ENCODE measurements around the gene PON2.

PON2 gene

DNA sequence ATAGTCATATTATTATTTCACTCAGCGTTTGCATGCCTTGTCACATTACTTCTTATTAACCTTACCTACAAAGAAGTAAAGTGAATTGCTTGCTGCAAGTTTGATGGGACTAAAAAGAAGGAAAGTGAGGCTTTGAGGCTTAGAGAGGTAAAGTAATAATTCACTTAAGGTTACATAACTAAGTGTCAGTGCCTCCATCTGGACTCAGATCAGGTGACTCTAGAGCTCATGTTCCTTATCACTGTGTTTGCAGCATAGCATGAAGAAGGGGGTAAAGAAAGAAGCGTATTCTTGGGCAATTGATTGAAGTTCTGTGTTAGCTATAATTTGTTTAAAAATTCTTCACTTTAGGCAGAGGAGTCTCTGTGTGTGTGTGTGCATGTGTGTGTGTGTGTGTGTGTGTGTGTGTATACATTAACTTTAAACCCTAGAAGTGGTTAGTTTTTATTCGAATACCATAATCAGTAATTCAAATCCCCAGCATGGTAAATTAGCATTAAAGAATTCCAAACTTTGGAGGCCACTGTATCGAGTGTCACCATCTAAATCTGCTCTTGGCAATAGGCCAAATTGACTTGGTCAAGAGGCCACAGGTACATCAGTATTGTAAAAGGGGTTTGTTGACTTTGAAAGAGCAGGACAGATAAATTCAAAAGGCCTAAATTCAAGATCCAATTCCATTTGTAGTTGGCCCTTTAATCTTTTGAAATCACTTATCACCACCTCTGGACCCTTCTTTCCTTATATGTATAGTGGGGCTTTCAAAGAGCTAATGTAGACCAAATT is 36.5 kb downstream of the PON2 start:
- no peaks in the 10 kb centered on the region for H3K9me3 ChIP-seq (ENCODE audit: insufficient read depth, low read length)
- no peaks in the 10 kb centered on the region for H3K27me3 ChIP-seq (ENCODE audit: low read length)
- TF ChIP-seq EZH2phosphoT487 (conservative IDR thresholded peaks at IDR 0.05; ENCODE audit: low read length), result no peak
- TF ChIP-seq, protein P1, sequence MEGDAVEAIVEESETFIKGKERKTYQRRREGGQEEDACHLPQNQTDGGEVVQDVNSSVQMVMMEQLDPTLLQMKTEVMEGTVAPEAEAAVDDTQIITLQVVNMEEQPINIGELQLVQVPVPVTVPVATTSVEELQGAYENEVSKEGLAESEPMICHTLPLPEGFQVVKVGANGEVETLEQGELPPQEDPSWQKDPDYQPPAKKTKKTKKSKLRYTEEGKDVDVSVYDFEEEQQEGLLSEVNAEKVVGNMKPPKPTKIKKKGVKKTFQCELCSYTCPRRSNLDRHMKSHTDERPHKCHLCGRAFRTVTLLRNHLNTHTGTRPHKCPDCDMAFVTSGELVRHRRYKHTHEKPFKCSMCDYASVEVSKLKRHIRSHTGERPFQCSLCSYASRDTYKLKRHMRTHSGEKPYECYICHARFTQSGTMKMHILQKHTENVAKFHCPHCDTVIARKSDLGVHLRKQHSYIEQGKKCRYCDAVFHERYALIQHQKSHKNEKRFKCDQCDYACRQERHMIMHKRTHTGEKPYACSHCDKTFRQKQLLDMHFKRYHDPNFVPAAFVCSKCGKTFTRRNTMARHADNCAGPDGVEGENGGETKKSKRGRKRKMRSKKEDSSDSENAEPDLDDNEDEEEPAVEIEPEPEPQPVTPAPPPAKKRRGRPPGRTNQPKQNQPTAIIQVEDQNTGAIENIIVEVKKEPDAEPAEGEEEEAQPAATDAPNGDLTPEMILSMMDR (IDR thresholded peaks at IDR 0.05; ENCODE audit: insufficient read depth, low read length, poor library complexity, severe bottlenecking), result no peak
- no peaks in the 10 kb centered on the region for H3K79me2 ChIP-seq (ENCODE audit: insufficient read depth, low read length)
- no peaks in the 10 kb centered on the region for H4K20me1 ChIP-seq (ENCODE audit: low read depth, low read length)
- H3K27ac ChIP-seq (ENCODE audit: low read depth, low read length), result no peak overlapping the region
- H3F3A ChIP-seq (ENCODE audit: insufficient read depth), result no peaks in the 10 kb centered on the region
- no peaks in the 10 kb centered on the region for H3K9me2 ChIP-seq (replicated peaks; ENCODE audit: insufficient read depth, low read length)
- no peak overlapping the region for H3K4me3 ChIP-seq (ENCODE audit: insufficient read depth, low read length, poor library complexity, severe bottlenecking)
- no peak overlapping the region for H3K9ac ChIP-seq (ENCODE audit: low read length)
- no peak overlapping the region for H3K4me2 ChIP-seq (ENCODE audit: low read depth, low read length, poor library complexity, severe bottlenecking)
- no peak overlapping the region for H2AFZ ChIP-seq (ENCODE audit: low read depth, low read length, severe bottlenecking)
- no peaks in the 10 kb centered on the region for H3K36me3 ChIP-seq (ENCODE audit: low read length)

DNA sequence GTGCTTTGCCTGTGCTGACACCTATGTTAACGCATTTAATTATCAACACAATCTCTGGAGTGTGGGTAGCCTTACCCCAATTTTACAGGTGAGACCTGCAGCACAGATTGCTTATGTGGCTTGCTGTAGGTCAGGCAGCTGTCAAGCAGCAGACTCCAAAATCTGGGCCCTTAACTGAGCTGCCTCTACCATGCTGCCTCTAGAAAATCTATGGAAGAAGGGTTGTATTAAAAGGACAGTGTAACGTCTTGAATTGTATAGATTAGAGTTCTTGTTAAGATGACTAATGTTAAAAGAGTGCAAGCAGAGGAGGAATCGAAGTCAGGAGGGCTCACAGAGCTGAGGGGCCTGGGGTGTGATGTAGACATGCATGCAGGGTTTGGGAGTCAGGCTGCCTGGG is 37.4 kb downstream of the PON2 start:
- no peaks in the 10 kb centered on the region for H3K36me3 ChIP-seq (ENCODE audit: low read length)
- no peak overlapping the region for H3K4me3 ChIP-seq (ENCODE audit: insufficient read depth, low read length, poor library complexity, severe bottlenecking)
- H3K79me2 ChIP-seq (ENCODE audit: insufficient read depth, low read length), result no peaks in the 10 kb centered on the region
- H3K9ac ChIP-seq (ENCODE audit: low read length), result no peak overlapping the region
- H3K4me2 ChIP-seq (ENCODE audit: low read depth, low read length, poor library complexity, severe bottlenecking), result no peak overlapping the region
- no peaks in the 10 kb centered on the region for H3K9me2 ChIP-seq (replicated peaks; ENCODE audit: insufficient read depth, low read length)
- no peak overlapping the region for H3K27ac ChIP-seq (ENCODE audit: low read depth, low read length)
- H3F3A ChIP-seq (ENCODE audit: insufficient read depth), result no peaks in the 10 kb centered on the region
- H3K9me3 ChIP-seq (ENCODE audit: insufficient read depth, low read length), result no peaks in the 10 kb centered on the region
- TF ChIP-seq, protein P1 (IDR thresholded peaks at IDR 0.05; ENCODE audit: insufficient read depth, low read length, poor library complexity, severe bottlenecking), result no peak
- no peak for TF ChIP-seq EZH2phosphoT487 (conservative IDR thresholded peaks at IDR 0.05; ENCODE audit: low read length)
- H3K27me3 ChIP-seq (ENCODE audit: low read length), result no peaks in the 10 kb centered on the region
- no peaks in the 10 kb centered on the region for H4K20me1 ChIP-seq (ENCODE audit: low read depth, low read length)
- no peak overlapping the region for H2AFZ ChIP-seq (ENCODE audit: low read depth, low read length, severe bottlenecking)

GRCh38 chr7:95396136-95397032 is 38.4 kb downstream of the PON2 start, which contains the start of gene PON3:
Gene PON3, minus strand, starts transcription at chr7:95396375. Its CDS starts 25 bp downstream, at chr7:95396350.
- Histone ChIP-seq H3K9me2 (replicated peaks; ENCODE audit: insufficient read depth, low read length) (no peaks in the 10 kb centered on the region), H3K4me3 (ENCODE audit: insufficient read depth, low read length, poor library complexity, severe bottlenecking) (no peak within 1 kb of the TSS), H3K9ac (ENCODE audit: low read length) (no peak within 1 kb of the TSS), H3F3A (ENCODE audit: insufficient read depth) (no peaks in the 10 kb centered on the region), H3K4me2 (ENCODE audit: low read depth, low read length, poor library complexity, severe bottlenecking) (no peak within 1 kb of the TSS), H4K20me1 (ENCODE audit: low read depth, low read length) (no peaks in the 10 kb centered on the region), H2AFZ (ENCODE audit: low read depth, low read length, severe bottlenecking) (no peak within 1 kb of the TSS), H3K36me3 (ENCODE audit: low read length) (no peaks in the 10 kb centered on the region), H3K27ac (ENCODE audit: low read depth, low read length) (no peak within 1 kb of the TSS), H3K27me3 (ENCODE audit: low read length) (no peaks in the 10 kb centered on the region), H3K9me3 (ENCODE audit: insufficient read depth, low read length) (no peaks in the 10 kb centered on the region), H3K79me2 (ENCODE audit: insufficient read depth, low read length) (no peaks in the 10 kb centered on the region)
- TF ChIP-seq, protein P1 (IDR thresholded peaks at IDR 0.05; ENCODE audit: insufficient read depth, low read length, poor library complexity, severe bottlenecking), result no peak
- TF ChIP-seq EZH2phosphoT487 (conservative IDR thresholded peaks at IDR 0.05; ENCODE audit: low read length), result no peak
